ENCODE results near the gene SERPINH1.

The SERPINH1 gene

DNA sequence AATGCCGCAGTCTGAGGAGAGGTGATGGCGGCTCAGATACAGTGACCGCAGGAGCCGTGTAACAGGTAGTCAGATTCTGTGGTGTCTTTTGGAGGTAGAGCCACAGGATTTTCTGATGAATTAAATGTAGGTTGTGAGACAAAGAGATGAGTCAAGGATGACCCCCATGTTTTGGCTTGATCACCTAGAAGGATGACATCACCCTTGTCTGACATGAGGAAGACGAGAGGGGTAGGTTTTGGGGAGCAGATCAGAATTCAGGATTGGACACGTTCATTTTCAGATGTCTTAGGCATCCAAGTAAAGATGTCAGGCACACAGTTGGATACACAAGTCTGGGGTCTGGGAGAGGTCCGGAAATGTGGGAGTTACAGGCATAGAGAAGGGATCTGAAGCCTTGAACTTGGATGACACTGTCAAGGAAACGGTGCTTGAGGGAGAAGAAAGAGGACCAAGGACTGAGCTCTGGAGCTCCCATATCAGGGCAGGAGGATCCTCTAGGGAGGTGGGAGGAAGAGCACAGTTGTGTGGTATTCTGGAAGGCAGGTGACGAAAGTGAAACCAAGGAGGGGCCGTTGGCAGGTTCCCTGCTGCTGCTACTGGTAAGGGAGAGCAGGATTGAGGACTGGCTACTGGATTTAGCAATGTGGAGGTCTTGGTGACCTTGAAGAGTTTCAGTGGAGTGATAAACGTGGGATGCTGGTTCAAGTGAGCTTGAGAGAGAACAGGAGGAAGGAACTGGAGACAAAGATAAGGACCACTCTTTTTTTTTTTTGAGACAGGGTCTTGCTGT lies 23.7 kb upstream of the SERPINH1 start:
- DNase-seq (ENCODE audit: low read depth) = no peak
- H3K4me3 ChIP-seq (ENCODE audit: low read length) = no peak overlapping the region
- TF ChIP-seq, protein P1, sequence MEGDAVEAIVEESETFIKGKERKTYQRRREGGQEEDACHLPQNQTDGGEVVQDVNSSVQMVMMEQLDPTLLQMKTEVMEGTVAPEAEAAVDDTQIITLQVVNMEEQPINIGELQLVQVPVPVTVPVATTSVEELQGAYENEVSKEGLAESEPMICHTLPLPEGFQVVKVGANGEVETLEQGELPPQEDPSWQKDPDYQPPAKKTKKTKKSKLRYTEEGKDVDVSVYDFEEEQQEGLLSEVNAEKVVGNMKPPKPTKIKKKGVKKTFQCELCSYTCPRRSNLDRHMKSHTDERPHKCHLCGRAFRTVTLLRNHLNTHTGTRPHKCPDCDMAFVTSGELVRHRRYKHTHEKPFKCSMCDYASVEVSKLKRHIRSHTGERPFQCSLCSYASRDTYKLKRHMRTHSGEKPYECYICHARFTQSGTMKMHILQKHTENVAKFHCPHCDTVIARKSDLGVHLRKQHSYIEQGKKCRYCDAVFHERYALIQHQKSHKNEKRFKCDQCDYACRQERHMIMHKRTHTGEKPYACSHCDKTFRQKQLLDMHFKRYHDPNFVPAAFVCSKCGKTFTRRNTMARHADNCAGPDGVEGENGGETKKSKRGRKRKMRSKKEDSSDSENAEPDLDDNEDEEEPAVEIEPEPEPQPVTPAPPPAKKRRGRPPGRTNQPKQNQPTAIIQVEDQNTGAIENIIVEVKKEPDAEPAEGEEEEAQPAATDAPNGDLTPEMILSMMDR (conservative IDR thresholded peaks at IDR 0.05; ENCODE audit: low read depth, low read length) = no peak

DNA sequence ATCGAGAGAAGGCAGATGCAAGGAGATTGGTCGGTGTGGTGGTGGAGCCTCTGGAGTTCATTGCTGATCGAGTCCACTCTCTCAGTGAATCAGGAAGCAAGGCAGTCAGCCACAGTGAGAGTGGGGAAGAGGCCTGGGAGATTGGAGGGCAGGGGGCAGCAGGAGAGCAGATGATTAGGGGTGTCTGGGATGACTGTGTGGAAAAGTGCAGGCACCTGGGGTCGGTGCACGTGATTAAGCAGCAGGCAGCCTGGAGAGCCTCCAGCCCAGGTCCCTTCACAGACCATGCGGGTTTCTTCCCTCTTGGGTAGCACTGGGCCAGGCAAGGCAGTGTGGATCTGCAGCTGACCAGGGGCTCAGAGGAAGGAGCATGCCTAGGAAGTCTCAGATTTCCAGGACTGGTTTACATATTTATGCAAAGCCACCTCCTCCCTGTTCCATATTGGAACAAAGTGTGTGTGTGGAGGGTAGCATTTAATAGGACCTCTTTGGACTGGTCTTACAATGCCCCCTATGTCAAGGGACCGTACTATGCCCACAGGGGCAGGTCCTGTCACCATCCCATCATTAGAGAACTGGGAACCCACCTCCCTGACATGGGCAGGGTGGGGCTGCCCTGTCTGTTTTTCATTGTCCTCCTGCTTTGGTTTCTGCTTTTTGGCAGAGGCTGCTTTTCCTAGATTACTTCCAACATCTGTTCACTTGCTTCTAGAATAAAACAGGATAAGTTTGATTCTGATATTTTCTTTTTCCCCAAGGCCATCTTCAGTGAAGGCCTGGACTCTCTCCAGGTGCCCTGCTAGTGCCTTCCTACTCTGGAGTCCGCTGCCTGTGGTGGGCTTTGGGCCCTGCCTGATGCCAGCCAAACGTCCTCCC lies 22.4 kb upstream of the SERPINH1 start:
- no peak for DNase-seq (ENCODE audit: low read depth)
- TF ChIP-seq, protein P1 (conservative IDR thresholded peaks at IDR 0.05; ENCODE audit: low read depth, low read length) = no peak
- no peak overlapping the region for H3K4me3 ChIP-seq (ENCODE audit: low read length)

DNA sequence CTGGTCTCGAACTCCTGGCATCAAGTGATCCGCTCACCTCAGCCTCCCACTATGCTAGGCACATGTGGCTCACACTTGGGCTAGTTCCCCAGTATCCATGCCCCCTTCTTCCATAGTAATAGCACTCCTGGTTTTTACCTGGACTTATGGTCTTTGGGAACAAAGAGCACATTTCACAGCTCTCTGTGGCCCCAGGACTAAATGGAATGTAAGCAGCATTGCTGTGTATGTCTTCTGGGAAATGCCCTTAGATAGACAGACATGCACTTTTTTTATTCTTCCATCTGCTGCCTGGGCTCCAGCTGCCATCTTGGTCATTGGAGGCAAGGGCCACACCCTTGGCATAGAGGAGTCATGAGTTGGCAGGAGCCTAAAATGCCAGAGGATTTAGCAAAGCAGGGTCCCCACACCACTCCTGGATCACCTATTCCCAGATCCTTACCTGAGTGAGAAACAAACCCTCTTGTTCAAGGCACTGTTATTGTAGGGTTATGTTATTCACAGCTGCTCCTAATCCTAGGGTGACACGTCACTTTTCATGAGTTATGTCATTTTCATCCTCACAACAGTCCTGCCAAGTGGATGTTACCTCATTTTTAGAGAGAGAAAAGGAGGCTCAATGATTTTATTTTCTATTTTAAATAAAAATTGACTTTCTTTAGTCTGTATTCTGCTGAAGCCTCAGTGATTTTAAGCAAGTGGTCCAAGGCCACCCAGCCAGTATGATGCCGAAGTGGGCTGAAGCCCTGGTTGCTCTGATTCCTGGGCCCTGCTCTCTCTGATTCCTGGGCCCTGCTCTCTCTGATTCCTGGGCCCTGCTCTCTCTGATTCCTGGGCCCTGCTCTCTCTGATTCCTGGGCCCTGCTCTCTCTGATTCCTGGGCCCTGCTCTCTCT lies 20.6 kb upstream of the SERPINH1 start:
- TF ChIP-seq, protein P1 (conservative IDR thresholded peaks at IDR 0.05; ENCODE audit: low read depth, low read length) = no peak
- no peak overlapping the region for H3K4me3 ChIP-seq (ENCODE audit: low read length)
- DNase-seq (ENCODE audit: low read depth) = no peak

DNA sequence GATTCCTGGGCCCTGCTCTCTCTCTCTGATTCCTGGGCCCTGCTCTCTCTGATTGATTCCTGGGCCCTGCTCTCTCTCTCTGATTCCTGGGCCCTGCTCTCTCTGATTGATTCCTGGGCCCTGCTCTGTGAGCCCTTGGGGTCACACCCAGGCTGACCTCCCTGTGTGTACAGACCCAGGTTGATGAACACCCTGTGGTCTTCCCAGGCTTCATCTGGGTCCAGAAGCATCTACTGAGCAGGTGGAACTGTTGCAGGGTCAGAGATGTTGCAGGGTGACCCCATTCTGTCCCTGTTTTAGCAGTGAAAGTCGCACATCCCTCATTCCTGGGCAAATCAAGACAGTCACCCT lies 20.0 kb upstream of the SERPINH1 start:
- TF ChIP-seq, protein P1 (conservative IDR thresholded peaks at IDR 0.05; ENCODE audit: low read depth, low read length) = no peak
- DNase-seq (ENCODE audit: low read depth) = no peak
- H3K4me3 ChIP-seq (ENCODE audit: low read length) = no peak overlapping the region

DNA sequence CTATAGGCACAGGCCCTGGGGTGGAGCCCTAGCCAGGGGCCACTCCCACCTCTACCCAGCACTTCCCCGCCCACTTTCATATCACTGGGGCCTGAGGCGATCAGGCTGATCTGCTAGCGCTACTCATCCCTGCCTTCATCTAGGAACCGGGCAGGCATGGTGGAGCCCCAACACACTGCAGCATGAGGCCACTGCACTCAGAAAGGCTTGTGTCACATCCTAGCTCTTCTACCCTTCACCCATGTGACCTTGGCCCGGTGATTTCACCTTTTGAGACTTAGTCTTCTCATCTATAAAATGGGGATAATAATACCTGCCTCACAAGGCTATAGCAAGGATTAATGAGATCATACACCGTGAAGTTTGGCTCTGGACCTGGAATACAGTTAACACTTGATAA lies 18.2 kb upstream of the SERPINH1 start:
- no peak for DNase-seq (ENCODE audit: low read depth)
- TF ChIP-seq, protein P1 (conservative IDR thresholded peaks at IDR 0.05; ENCODE audit: low read depth, low read length) = no peak

DNA sequence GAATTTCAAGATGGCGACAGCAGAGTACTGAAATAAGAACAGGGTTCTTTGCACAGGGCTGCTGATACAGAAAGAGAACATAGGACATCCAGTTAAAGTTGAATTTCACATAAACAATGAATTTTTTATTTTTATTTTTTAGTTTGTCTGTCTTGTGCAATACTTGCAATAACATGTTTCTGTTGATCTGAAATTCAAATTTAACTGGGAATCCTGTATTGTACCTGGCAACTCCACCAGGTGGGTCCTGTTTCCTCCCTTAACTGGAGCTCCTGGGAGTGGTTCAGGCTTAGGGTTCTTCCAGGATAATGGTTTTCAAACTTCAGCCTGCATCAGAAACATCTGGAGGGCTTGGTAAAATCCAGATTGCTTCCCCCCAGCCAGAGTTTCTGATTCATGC lies 14.9 kb upstream of the SERPINH1 start:
- H3K4me3 ChIP-seq (ENCODE audit: low read length) = no peak overlapping the region
- DNase-seq (ENCODE audit: low read depth) = no peak
- TF ChIP-seq, protein P1 (conservative IDR thresholded peaks at IDR 0.05; ENCODE audit: low read depth, low read length) = no peak

More for the DNA sequence above, 18.2 kb upstream of the SERPINH1 start:
- H3K4me3 ChIP-seq (ENCODE audit: low read length) = no peak overlapping the region
